WTC11 (cell line): ENCODE measurements around the gene ZRANB2. TPM values are rescaled to one million over a fixed set of nuclear protein-coding genes. Genes with fewer than 3 reads are reported as not detected.

Experiments used
- ATAC-seq: fragments of 200-7000 bp; cut with Tn5 transposase; 2 replicates; pipeline ENCODE4 v1.10.0; 2021; ENCODE audit warnings: mild to moderate bottlenecking, moderate library complexity
- CTCF ChIA-PET: fragments of 300-600 bp; sonication (Branson Sonifier 250); formaldehyde crosslinking; loops from one replicate; lab custom pipeline; 2021; ENCODE audit warnings: antibody characterized with exemption; lab: Charles Lee
- POLR2A ChIA-PET: fragments of 350-600 bp; sonication (Branson Sonifier 250); formaldehyde crosslinking; loops from one replicate; lab custom pipeline; 2021; ENCODE audit warnings: antibody characterized with exemption; lab: Charles Lee
- DNase-seq: peaks from one replicate; pipeline ENCODE4 v3.0.0; 2021; ENCODE audit warnings: low spot score
- H3K27ac Mint-ChIP-seq: 2 replicates; pipeline ENCODE4 v1.8.0; 2021; ENCODE audit warnings: mixed read lengths
- H3K27me3 Mint-ChIP-seq: 2 replicates; pipeline ENCODE4 v1.8.0; 2021; ENCODE audit warnings: low read depth, mild to moderate bottlenecking, moderate library complexity, mixed read lengths
- H3K36me3 Mint-ChIP-seq: 2 replicates; pipeline ENCODE4 v1.8.0; 2021; ENCODE audit warnings: mixed read lengths
- H3K4me1 Mint-ChIP-seq: 2 replicates; pipeline ENCODE4 v1.8.0; 2022; ENCODE audit warnings: mixed read lengths
- H3K4me3 Mint-ChIP-seq: 2 replicates; pipeline ENCODE4 v1.8.0; 2021; ENCODE audit warnings: mild to moderate bottlenecking, moderate library complexity, mixed read lengths
- H3K9me3 Mint-ChIP-seq: 2 replicates; pipeline ENCODE4 v1.8.0; 2021; ENCODE audit warnings: mixed read lengths
- ATF1 ChIP-seq: sonication (generic); formaldehyde crosslinking; IDR thresholded peaks from 2 replicates; pipeline ENCODE4 v1.8.1; 2023; ENCODE audit warnings: mild to moderate bottlenecking, moderate library complexity, missing genetic modification reagents
- CBFB ChIP-seq: sonication (generic); formaldehyde crosslinking; IDR thresholded peaks from 2 replicates; pipeline ENCODE4 v1.8.1; 2022; ENCODE audit warnings: mild to moderate bottlenecking, low read depth, missing genetic modification reagents
- GABPB1 ChIP-seq: sonication (generic); formaldehyde crosslinking; IDR thresholded peaks from 2 replicates; pipeline ENCODE4 v1.8.1; 2023; ENCODE audit warnings: mild to moderate bottlenecking, missing genetic modification reagents
- GTF2I ChIP-seq: fragments of 250-450 bp; sonication (Bioruptor Pico); conservative IDR thresholded peaks from 2 replicates; pipeline ENCODE4 v1.4.0; 2021; ENCODE audit warnings: mild to moderate bottlenecking
- HMGA2 ChIP-seq: fragments of 250-450 bp; sonication (Bioruptor Pico); IDR thresholded peaks from 2 replicates; pipeline ENCODE4 v1.4.0; 2021; ENCODE audit warnings: mild to moderate bottlenecking, moderate library complexity
- IRF2 ChIP-seq: sonication (generic); formaldehyde crosslinking; IDR thresholded peaks from 2 replicates; pipeline ENCODE4 v1.8.0; 2022; ENCODE audit warnings: low read depth, missing genetic modification reagents, borderline replicate concordance
- JAZF1 ChIP-seq: fragments of 250-450 bp; sonication (Bioruptor Pico); IDR thresholded peaks from 2 replicates; pipeline ENCODE4 v1.9.0; 2021; ENCODE audit warnings: moderate library complexity, mild to moderate bottlenecking, inconsistent platforms
- MYBL2 ChIP-seq: sonication (generic); formaldehyde crosslinking; IDR thresholded peaks from 2 replicates; pipeline ENCODE4 v1.8.1; 2023; ENCODE audit warnings: mild to moderate bottlenecking, moderate library complexity, missing genetic modification reagents
- NR3C1 ChIP-seq: sonication (generic); formaldehyde crosslinking; conservative IDR thresholded peaks from 2 replicates; pipeline ENCODE4 v1.8.1; 2023; ENCODE audit warnings: low read depth, mild to moderate bottlenecking, missing genetic modification reagents
- RORB ChIP-seq: fragments of 250-450 bp; sonication (Bioruptor Pico); IDR thresholded peaks from 2 replicates; pipeline ENCODE4 v1.9.0; 2021; ENCODE audit warnings: mild to moderate bottlenecking
- SP1 ChIP-seq: sonication (generic); formaldehyde crosslinking; conservative IDR thresholded peaks from 2 replicates; pipeline ENCODE4 v1.8.1; 2022; ENCODE audit warnings: missing genetic modification reagents
- TP53 ChIP-seq: sonication (generic); formaldehyde crosslinking; IDR thresholded peaks from 2 replicates; pipeline ENCODE4 v1.8.1; 2023; ENCODE audit warnings: mild to moderate bottlenecking, missing genetic modification reagents
- ZNF263 ChIP-seq: sonication (generic); formaldehyde crosslinking; IDR thresholded peaks from 2 replicates; pipeline ENCODE4 v1.8.1; 2022; ENCODE audit warnings: low read depth, mild to moderate bottlenecking, moderate library complexity, missing genetic modification reagents
- ZNF396 ChIP-seq: fragments of 250-450 bp; sonication (Bioruptor Pico); IDR thresholded peaks from 2 replicates; pipeline ENCODE4 v1.8.0; 2021; ENCODE audit warnings: mild to moderate bottlenecking, moderate library complexity, borderline replicate concordance
- total RNA-seq: library from RNA; stranded (reverse); gene quantifications from 3 replicates; pipeline ENCODE4 v1.2.3, GENCODE V29; 2021
- TF ChIP-seq, protein P1 (sequence below): sonication (generic); formaldehyde crosslinking; IDR thresholded peaks from 2 replicates; pipeline ENCODE4 v1.8.1; 2022; ENCODE audit warnings: low read depth, missing genetic modification reagents, borderline replicate concordance
- TF ChIP-seq, protein P2 (sequence below): fragments of 250-450 bp; sonication (Bioruptor Pico); IDR thresholded peaks from 2 replicates; pipeline ENCODE4 v1.9.0; 2021; ENCODE audit warnings: mild to moderate bottlenecking, borderline replicate concordance
- TF ChIP-seq, protein P3 (sequence below): sonication (generic); formaldehyde crosslinking; conservative IDR thresholded peaks from 2 replicates; pipeline ENCODE4 v1.8.1; 2022; ENCODE audit warnings: mild to moderate bottlenecking, missing genetic modification reagents
- TF ChIP-seq, protein P4 (sequence below): sonication (generic); formaldehyde crosslinking; IDR thresholded peaks from 2 replicates; pipeline ENCODE4 v1.8.1; 2023; ENCODE audit warnings: mild to moderate bottlenecking, missing genetic modification reagents, moderate library complexity

The ZRANB2 gene
- total RNA-seq, 1 experiment from 2014 or later = 85.8 TPM

DNA sequence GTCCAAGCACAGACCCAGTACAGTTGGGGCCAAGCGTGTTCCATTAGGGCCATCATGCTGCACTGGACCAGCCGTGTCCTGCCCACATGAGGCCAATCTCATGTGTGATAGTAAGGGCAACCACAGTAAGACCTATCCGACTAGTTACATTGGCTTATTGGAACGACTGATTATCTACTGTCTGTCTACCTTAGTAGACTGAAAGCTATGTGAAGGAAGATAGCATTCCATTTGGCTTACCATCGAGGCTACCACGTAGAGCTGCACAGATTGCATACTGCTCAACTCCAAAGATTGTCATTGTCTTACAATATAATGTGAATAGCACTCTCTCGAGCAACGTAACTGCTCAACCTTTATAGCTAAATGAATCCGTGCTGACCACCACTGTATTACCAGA lies 43.8 kb downstream of the ZRANB2 start (continued):
- no peak for TF ChIP-seq SP1 (CRISPR knock-in tag)
- TF ChIP-seq, protein P1, sequence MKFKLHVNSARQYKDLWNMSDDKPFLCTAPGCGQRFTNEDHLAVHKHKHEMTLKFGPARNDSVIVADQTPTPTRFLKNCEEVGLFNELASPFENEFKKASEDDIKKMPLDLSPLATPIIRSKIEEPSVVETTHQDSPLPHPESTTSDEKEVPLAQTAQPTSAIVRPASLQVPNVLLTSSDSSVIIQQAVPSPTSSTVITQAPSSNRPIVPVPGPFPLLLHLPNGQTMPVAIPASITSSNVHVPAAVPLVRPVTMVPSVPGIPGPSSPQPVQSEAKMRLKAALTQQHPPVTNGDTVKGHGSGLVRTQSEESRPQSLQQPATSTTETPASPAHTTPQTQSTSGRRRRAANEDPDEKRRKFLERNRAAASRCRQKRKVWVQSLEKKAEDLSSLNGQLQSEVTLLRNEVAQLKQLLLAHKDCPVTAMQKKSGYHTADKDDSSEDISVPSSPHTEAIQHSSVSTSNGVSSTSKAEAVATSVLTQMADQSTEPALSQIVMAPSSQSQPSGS (CRISPR knock-in tag) = no peak
- TF ChIP-seq, protein P2, sequence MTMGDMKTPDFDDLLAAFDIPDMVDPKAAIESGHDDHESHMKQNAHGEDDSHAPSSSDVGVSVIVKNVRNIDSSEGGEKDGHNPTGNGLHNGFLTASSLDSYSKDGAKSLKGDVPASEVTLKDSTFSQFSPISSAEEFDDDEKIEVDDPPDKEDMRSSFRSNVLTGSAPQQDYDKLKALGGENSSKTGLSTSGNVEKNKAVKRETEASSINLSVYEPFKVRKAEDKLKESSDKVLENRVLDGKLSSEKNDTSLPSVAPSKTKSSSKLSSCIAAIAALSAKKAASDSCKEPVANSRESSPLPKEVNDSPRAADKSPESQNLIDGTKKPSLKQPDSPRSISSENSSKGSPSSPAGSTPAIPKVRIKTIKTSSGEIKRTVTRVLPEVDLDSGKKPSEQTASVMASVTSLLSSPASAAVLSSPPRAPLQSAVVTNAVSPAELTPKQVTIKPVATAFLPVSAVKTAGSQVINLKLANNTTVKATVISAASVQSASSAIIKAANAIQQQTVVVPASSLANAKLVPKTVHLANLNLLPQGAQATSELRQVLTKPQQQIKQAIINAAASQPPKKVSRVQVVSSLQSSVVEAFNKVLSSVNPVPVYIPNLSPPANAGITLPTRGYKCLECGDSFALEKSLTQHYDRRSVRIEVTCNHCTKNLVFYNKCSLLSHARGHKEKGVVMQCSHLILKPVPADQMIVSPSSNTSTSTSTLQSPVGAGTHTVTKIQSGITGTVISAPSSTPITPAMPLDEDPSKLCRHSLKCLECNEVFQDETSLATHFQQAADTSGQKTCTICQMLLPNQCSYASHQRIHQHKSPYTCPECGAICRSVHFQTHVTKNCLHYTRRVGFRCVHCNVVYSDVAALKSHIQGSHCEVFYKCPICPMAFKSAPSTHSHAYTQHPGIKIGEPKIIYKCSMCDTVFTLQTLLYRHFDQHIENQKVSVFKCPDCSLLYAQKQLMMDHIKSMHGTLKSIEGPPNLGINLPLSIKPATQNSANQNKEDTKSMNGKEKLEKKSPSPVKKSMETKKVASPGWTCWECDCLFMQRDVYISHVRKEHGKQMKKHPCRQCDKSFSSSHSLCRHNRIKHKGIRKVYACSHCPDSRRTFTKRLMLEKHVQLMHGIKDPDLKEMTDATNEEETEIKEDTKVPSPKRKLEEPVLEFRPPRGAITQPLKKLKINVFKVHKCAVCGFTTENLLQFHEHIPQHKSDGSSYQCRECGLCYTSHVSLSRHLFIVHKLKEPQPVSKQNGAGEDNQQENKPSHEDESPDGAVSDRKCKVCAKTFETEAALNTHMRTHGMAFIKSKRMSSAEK (CRISPR knock-in tag) = no peak

DNA sequence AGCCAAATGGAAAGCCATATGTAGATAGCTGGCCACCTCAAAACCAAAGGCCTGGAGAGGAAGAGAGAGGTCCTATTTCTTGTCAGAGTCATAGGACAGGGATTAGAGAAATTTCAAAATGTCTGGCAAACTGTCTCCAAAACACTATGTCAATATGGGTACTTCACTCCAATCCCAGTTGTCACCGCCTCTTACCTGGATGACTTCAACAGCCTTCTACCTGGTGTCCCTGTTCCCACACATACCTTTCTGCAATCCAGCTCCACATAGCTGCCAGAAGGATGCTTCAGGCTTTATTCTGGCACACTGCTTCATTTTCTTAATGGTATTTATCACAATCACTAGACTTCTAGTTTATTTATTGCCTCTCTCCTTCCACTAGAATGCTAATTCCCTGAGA lies 47.7 kb downstream of the ZRANB2 start:
- Mint-ChIP-seq H3K4me3 (no peak overlapping the region), H3K9me3 (no peaks in the 10 kb centered on the region), H3K36me3 (no peaks in the 10 kb centered on the region), H3K27ac (no peak overlapping the region), H3K4me1 (no peaks in the 10 kb centered on the region), H3K27me3 (no peaks in the 10 kb centered on the region)
- DNase-seq = no peak
- ATAC-seq = no peak
- ChIA-PET POLR2A (no interaction called here), CTCF (interaction anchor here (1.0 kb wide), 1 partner anchor 67 kb away, joined by 3 read pairs; no protein-coding TSS in a partner anchor)
- no peak for TF ChIP-seq HMGA2 (CRISPR knock-in tag)
- TF ChIP-seq NR3C1 (CRISPR knock-in tag) = no peak
- TF ChIP-seq, protein P3, sequence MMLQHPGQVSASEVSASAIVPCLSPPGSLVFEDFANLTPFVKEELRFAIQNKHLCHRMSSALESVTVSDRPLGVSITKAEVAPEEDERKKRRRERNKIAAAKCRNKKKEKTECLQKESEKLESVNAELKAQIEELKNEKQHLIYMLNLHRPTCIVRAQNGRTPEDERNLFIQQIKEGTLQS (CRISPR knock-in tag) = no peak
- TF ChIP-seq GTF2I (CRISPR knock-in tag) = no peak
- TF ChIP-seq, protein P4, sequence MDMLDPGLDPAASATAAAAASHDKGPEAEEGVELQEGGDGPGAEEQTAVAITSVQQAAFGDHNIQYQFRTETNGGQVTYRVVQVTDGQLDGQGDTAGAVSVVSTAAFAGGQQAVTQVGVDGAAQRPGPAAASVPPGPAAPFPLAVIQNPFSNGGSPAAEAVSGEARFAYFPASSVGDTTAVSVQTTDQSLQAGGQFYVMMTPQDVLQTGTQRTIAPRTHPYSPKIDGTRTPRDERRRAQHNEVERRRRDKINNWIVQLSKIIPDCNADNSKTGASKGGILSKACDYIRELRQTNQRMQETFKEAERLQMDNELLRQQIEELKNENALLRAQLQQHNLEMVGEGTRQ (CRISPR knock-in tag) = no peak
- TF ChIP-seq ZNF263 = no peak
- no peak for TF ChIP-seq GABPB1 (CRISPR knock-in tag)
- TF ChIP-seq, protein P2 (CRISPR knock-in tag) = no peak
- TF ChIP-seq TP53 (CRISPR knock-in tag) = no peak
- no peak for TF ChIP-seq IRF2 (CRISPR knock-in tag)
- no peak for TF ChIP-seq JAZF1
- TF ChIP-seq RORB (CRISPR knock-in tag) = no peak
- TF ChIP-seq MYBL2 = no peak
- no peak for TF ChIP-seq CBFB
- TF ChIP-seq ATF1 (CRISPR knock-in tag) = no peak
- TF ChIP-seq ZNF396 = no peak
